SK-N-SH (cell line): ENCODE measurements around the gene ATP6V1G3.

Experiments used
- GABPA ChIP-seq: IDR thresholded peaks from 2 replicates; pipeline ENCODE4 v1.4.0; 2012; ENCODE audit warnings: low read depth, mild to moderate bottlenecking
- POLR2AphosphoS5 ChIP-seq: IDR thresholded peaks from 2 replicates; pipeline ENCODE4 v1.6.1; 2012; ENCODE audit warnings: low read depth, low read length
- RAD21 ChIP-seq: IDR thresholded peaks from 2 replicates; pipeline ENCODE4 v1.6.1; 2012; ENCODE audit warnings: mild to moderate bottlenecking, low read length
- RXRA ChIP-seq: IDR thresholded peaks from 2 replicates; pipeline ENCODE4 v1.4.0; 2012; ENCODE audit warnings: low read depth, mild to moderate bottlenecking, borderline replicate concordance
- TF ChIP-seq, protein P1 (sequence below): IDR thresholded peaks from 2 replicates; pipeline ENCODE4 v1.6.1; 2012; ENCODE audit warnings: mild to moderate bottlenecking, low read depth, low read length, moderate library complexity
- TF ChIP-seq, protein P2 (sequence below): fragments of 200-600 bp; sonication (generic); IDR thresholded peaks from 2 replicates; pipeline ENCODE4 v1.6.1; 2017; ENCODE audit warnings: antibody characterized with exemption, mild to moderate bottlenecking, moderate library complexity
- TF ChIP-seq, protein P3 (sequence below): IDR thresholded peaks from 2 replicates; pipeline ENCODE4 v1.4.0; 2012; ENCODE audit warnings: low read depth

- TF ChIP-seq, protein P1, sequence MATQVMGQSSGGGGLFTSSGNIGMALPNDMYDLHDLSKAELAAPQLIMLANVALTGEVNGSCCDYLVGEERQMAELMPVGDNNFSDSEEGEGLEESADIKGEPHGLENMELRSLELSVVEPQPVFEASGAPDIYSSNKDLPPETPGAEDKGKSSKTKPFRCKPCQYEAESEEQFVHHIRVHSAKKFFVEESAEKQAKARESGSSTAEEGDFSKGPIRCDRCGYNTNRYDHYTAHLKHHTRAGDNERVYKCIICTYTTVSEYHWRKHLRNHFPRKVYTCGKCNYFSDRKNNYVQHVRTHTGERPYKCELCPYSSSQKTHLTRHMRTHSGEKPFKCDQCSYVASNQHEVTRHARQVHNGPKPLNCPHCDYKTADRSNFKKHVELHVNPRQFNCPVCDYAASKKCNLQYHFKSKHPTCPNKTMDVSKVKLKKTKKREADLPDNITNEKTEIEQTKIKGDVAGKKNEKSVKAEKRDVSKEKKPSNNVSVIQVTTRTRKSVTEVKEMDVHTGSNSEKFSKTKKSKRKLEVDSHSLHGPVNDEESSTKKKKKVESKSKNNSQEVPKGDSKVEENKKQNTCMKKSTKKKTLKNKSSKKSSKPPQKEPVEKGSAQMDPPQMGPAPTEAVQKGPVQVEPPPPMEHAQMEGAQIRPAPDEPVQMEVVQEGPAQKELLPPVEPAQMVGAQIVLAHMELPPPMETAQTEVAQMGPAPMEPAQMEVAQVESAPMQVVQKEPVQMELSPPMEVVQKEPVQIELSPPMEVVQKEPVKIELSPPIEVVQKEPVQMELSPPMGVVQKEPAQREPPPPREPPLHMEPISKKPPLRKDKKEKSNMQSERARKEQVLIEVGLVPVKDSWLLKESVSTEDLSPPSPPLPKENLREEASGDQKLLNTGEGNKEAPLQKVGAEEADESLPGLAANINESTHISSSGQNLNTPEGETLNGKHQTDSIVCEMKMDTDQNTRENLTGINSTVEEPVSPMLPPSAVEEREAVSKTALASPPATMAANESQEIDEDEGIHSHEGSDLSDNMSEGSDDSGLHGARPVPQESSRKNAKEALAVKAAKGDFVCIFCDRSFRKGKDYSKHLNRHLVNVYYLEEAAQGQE: no peak
- TF ChIP-seq, protein P2, sequence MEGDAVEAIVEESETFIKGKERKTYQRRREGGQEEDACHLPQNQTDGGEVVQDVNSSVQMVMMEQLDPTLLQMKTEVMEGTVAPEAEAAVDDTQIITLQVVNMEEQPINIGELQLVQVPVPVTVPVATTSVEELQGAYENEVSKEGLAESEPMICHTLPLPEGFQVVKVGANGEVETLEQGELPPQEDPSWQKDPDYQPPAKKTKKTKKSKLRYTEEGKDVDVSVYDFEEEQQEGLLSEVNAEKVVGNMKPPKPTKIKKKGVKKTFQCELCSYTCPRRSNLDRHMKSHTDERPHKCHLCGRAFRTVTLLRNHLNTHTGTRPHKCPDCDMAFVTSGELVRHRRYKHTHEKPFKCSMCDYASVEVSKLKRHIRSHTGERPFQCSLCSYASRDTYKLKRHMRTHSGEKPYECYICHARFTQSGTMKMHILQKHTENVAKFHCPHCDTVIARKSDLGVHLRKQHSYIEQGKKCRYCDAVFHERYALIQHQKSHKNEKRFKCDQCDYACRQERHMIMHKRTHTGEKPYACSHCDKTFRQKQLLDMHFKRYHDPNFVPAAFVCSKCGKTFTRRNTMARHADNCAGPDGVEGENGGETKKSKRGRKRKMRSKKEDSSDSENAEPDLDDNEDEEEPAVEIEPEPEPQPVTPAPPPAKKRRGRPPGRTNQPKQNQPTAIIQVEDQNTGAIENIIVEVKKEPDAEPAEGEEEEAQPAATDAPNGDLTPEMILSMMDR: no peak
- TF ChIP-seq, protein P3, sequence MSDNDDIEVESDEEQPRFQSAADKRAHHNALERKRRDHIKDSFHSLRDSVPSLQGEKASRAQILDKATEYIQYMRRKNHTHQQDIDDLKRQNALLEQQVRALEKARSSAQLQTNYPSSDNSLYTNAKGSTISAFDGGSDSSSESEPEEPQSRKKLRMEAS: no peak
- TF ChIP-seq POLR2AphosphoS5 (no peak), RAD21 (no peak), RXRA (no peak), GABPA (no peak)
Observed at GRCh38 chr1:198563583-198563982, 23.1 kb upstream of the ATP6V1G3 start.
